Endodermal cell (in vitro differentiated cells): Measurements from ENCODE around the gene KLHDC10. TPM values are rescaled to one million over a fixed set of nuclear protein-coding genes. Genes with fewer than 3 reads are reported as not detected.

Source experiments
- DNase-seq: peaks from one replicate; pipeline ENCODE4 v3.0.0-alpha.2; 2017
- H3K27ac ChIP-seq: 2 replicates; pipeline ENCODE4 v1.5.1; 2013; ENCODE audit warnings: mild to moderate bottlenecking, low read depth, low read length, moderate library complexity
- H3K27me3 ChIP-seq: 2 replicates; pipeline ENCODE4 v1.6.1; 2013; ENCODE audit warnings: mild to moderate bottlenecking, low read length, moderate library complexity; ENCODE audit not compliant: insufficient read depth, control insufficient read depth, poor library complexity, severe bottlenecking
- H3K36me3 ChIP-seq: 2 replicates; pipeline ENCODE4 v1.7.0; 2013; ENCODE audit warnings: mild to moderate bottlenecking, low read length, moderate library complexity; ENCODE audit not compliant: control insufficient read depth, insufficient read depth
- H3K4me1 ChIP-seq: one replicate; pipeline ENCODE4 v1.7.0; 2013; ENCODE audit warnings: low read length; ENCODE audit not compliant: control insufficient read depth, insufficient read depth
- H3K4me3 ChIP-seq: 2 replicates; pipeline ENCODE4 v1.5.1; 2013; ENCODE audit warnings: mild to moderate bottlenecking, low read length, moderate library complexity
- H3K9ac ChIP-seq: 2 replicates; pipeline ENCODE4 v1.6.1; 2013; ENCODE audit warnings: mild to moderate bottlenecking, low read length, moderate library complexity; ENCODE audit not compliant: poor library complexity, severe bottlenecking; ENCODE audit errors: extremely low read depth
- H3K9me3 ChIP-seq: 2 replicates; pipeline ENCODE4 v1.6.1; 2013; ENCODE audit warnings: mild to moderate bottlenecking, low read length, moderate library complexity; ENCODE audit not compliant: control insufficient read depth
- H3K27ac Mint-ChIP-seq: 2 replicates; pipeline ENCODE4 v1.8.0; 2020; ENCODE audit warnings: mixed read lengths
- H3K27me3 Mint-ChIP-seq: 2 replicates; pipeline ENCODE4 v1.8.0; 2021; ENCODE audit warnings: mild to moderate bottlenecking, mixed read lengths; ENCODE audit not compliant: insufficient read depth
- H3K36me3 Mint-ChIP-seq: 2 replicates; pipeline ENCODE4 v1.8.0; 2020; ENCODE audit warnings: low read depth, mixed read lengths
- H3K4me1 Mint-ChIP-seq: 2 replicates; pipeline ENCODE4 v1.8.0; 2020; ENCODE audit warnings: mixed read lengths
- H3K4me3 Mint-ChIP-seq: 2 replicates; pipeline ENCODE4 v1.8.0; 2020; ENCODE audit warnings: mild to moderate bottlenecking, moderate library complexity, mixed read lengths
- H3K9me3 Mint-ChIP-seq: 2 replicates; pipeline ENCODE4 v1.8.0; 2020; ENCODE audit warnings: mild to moderate bottlenecking, mixed read lengths
- CTCF ChIP-seq: fragments of 200-600 bp; sonication (generic); conservative IDR thresholded peaks from 2 replicates; pipeline ENCODE4 v1.5.0; 2021; ENCODE audit warnings: antibody characterized with exemption, mild to moderate bottlenecking
- WGBS, 2 experiments: methylation state at CpG; one replicate each; pipeline versions ENCODE4 v1.1.5 to v1.1.7; 2013; ENCODE audit warnings: missing lambda C conversion rate in 2 of 2, mixed read lengths in 1 of 2; ENCODE audit not compliant: insufficient coverage in 1 of 2, insufficient read length in 1 of 2; 5-methylcytosine and 5-hydroxymethylcytosine counted together
- total RNA-seq, 2 donors: library from RNA; stranded (reverse); fragmentation: NEBNext Ultra II Directional in 1 of 2; extraction: Animal tissue kit (Norgen Biotek cat#: 25700) in 1 of 2; gene quantifications; 2 replicates in 1 of 2; 3 replicates in 1 of 2; pipeline ENCODE4 v1.2.1, GENCODE V29; 2021

The KLHDC10 gene
- total RNA-seq, 2 donors from 2014 or later, result 20.6 to 22.2 TPM

GRCh38 chr7:130143334-130143732 is 73.0 kb downstream of the KLHDC10 start:
- H3K9me3 ChIP-seq, result no peaks in the 10 kb centered on the region
- no peaks in the 10 kb centered on the region for H3K36me3 ChIP-seq
- H3K9ac ChIP-seq, result no peak overlapping the region
- no peak overlapping the region for H3K27ac ChIP-seq
- WGBS, 2 experiments, result 92 to 97% methylated on average over 3 to 5 of the region's 5 CpGs
- no peak overlapping the region for H3K4me3 ChIP-seq
- H3K36me3 Mint-ChIP-seq, result peaks cover 5% of the 10 kb centered on the region
- peaks cover 3% of the 10 kb centered on the region for H3K4me1 ChIP-seq
- peaks cover 15% of the 10 kb centered on the region for H3K27me3 Mint-ChIP-seq
- peaks cover 17% of the 10 kb centered on the region for H3K4me1 Mint-ChIP-seq
- no peaks in the 10 kb centered on the region for H3K9me3 Mint-ChIP-seq
- H3K27ac Mint-ChIP-seq, result no peak overlapping the region
- DNase-seq, result no peak
- no peak overlapping the region for H3K4me3 Mint-ChIP-seq
- H3K27me3 ChIP-seq, result no peaks in the 10 kb centered on the region
- no peak for TF ChIP-seq CTCF

GRCh38 chr7:130143986-130144311 is 73.6 kb downstream of the KLHDC10 start:
- Mint-ChIP-seq H3K4me3 (no peak overlapping the region), H3K4me1 (peaks cover 17% of the 10 kb centered on the region), H3K27me3 (peaks cover 11% of the 10 kb centered on the region), H3K9me3 (no peaks in the 10 kb centered on the region), H3K36me3 (peaks cover 5% of the 10 kb centered on the region), H3K27ac (no peak overlapping the region)
- Histone ChIP-seq H3K4me1 (peaks cover 3% of the 10 kb centered on the region), H3K9me3 (no peaks in the 10 kb centered on the region), H3K27ac (no peak overlapping the region), H3K9ac (no peak overlapping the region), H3K27me3 (no peaks in the 10 kb centered on the region), H3K4me3 (no peak overlapping the region), H3K36me3 (no peaks in the 10 kb centered on the region)
- no peak for TF ChIP-seq CTCF
- 75 to 83% methylated on average over 1 to 3 of the region's 3 CpGs for whole genome bisulfite sequencing, 2 experiments
- DNase-seq, result no peak

- Histone ChIP-seq H3K9ac (no peak overlapping the region), H3K9me3 (no peaks in the 10 kb centered on the region), H3K36me3 (no peaks in the 10 kb centered on the region), H3K4me1 (peaks cover 3% of the 10 kb centered on the region), H3K27ac (no peak overlapping the region), H3K4me3 (no peak overlapping the region), H3K27me3 (no peaks in the 10 kb centered on the region)
- H3K36me3 Mint-ChIP-seq, result peaks cover 5% of the 10 kb centered on the region
- H3K4me3 Mint-ChIP-seq, result no peak overlapping the region
- peaks cover 10% of the 10 kb centered on the region for H3K27me3 Mint-ChIP-seq
- TF ChIP-seq CTCF, result no peak
- H3K27ac Mint-ChIP-seq, result peak overlapping the region; percentile 55
- WGBS, 2 experiments, result 87% methylated on average over 13 to 14 of the region's 14 CpGs
- no peak for DNase-seq
- H3K9me3 Mint-ChIP-seq, result no peaks in the 10 kb centered on the region
- H3K4me1 Mint-ChIP-seq, result peaks cover 17% of the 10 kb centered on the region
These were observed 74.2 kb downstream of the KLHDC10 start for GRCh38 chr7:130144312-130145171.
